Fibroblast of lung (primary cell): ENCODE measurements around the gene SLC7A4.

Experiments used
- EZH2 ChIP-seq: IDR thresholded peaks from 2 replicates; pipeline ENCODE4 v1.5.1; 2012; ENCODE audit warnings: low read length, control low read depth, mild to moderate bottlenecking; ENCODE audit errors: missing control alignments
- TF ChIP-seq, protein P1 (sequence below), 2 donors: IDR thresholded peaks in 1 of 2; conservative IDR thresholded peaks in 1 of 2; 1 replicate in 1 of 2; 2 replicates in 1 of 2; pipeline ENCODE4 v1.5.1; 2011 to 2012; ENCODE audit warnings: low read length in 2 of 2, control low read depth in 1 of 2, inconsistent platforms in 1 of 2, low read depth in 1 of 2, mild to moderate bottlenecking in 1 of 2

- TF ChIP-seq, protein P1, sequence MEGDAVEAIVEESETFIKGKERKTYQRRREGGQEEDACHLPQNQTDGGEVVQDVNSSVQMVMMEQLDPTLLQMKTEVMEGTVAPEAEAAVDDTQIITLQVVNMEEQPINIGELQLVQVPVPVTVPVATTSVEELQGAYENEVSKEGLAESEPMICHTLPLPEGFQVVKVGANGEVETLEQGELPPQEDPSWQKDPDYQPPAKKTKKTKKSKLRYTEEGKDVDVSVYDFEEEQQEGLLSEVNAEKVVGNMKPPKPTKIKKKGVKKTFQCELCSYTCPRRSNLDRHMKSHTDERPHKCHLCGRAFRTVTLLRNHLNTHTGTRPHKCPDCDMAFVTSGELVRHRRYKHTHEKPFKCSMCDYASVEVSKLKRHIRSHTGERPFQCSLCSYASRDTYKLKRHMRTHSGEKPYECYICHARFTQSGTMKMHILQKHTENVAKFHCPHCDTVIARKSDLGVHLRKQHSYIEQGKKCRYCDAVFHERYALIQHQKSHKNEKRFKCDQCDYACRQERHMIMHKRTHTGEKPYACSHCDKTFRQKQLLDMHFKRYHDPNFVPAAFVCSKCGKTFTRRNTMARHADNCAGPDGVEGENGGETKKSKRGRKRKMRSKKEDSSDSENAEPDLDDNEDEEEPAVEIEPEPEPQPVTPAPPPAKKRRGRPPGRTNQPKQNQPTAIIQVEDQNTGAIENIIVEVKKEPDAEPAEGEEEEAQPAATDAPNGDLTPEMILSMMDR (conservative IDR thresholded peaks at IDR 0.05 in 1 of 2, IDR thresholded peaks at IDR 0.05 in 1 of 2; ENCODE audit: low read depth in 1 of 2, low read length in 2 of 2), result no peak
- TF ChIP-seq EZH2, result no peak
Measured at GRCh38 chr22:21026783-21027692, 5.3 kb downstream of the SLC7A4 start.
